HepG2 (cell line): Measurements from ENCODE around the gene PNPLA2. TPM values are rescaled to one million over a fixed set of nuclear protein-coding genes. Genes with fewer than 3 reads are reported as not detected.

Experiments used
- CBX1 ChIP-seq: IDR thresholded peaks from one replicate; pipeline ENCODE4 v1.6.1; 2016; ENCODE audit warnings: antibody characterized with exemption, low read depth
- GFI1 ChIP-seq: sonication (generic); formaldehyde crosslinking; IDR thresholded peaks from 2 replicates; pipeline ENCODE4 v1.5.0; 2020; ENCODE audit warnings: missing genetic modification reagents, mild to moderate bottlenecking, borderline replicate concordance
- HNRNPH1 ChIP-seq: fragments of 200-400 bp; formaldehyde crosslinking; optimal IDR thresholded peaks from 2 replicates; pipeline ENCODE3; 2017; ENCODE audit warnings: mild to moderate bottlenecking, low read depth, low read length
- KDM3A ChIP-seq: IDR thresholded peaks from 2 replicates; pipeline ENCODE4 v1.6.1; 2018; ENCODE audit warnings: low read depth, missing compliant biosample characterization
- MAZ ChIP-seq, 2 experiments: sonication (generic) in 1 of 2; formaldehyde crosslinking in 1 of 2; IDR thresholded peaks; 2 replicates each; pipeline versions ENCODE4 v1.5.0 to v1.6.1; 2012 to 2020; ENCODE audit warnings: low read depth in 2 of 2, mild to moderate bottlenecking in 2 of 2, borderline replicate concordance in 1 of 2, improper control_type of control experiment in 1 of 2, low read length in 1 of 2, missing genetic modification reagents in 1 of 2, moderate library complexity in 1 of 2
- NR2C2 ChIP-seq: sonication (generic); formaldehyde crosslinking; IDR thresholded peaks from 2 replicates; pipeline ENCODE4 v1.4.0; 2020; ENCODE audit warnings: missing genetic modification reagents, mild to moderate bottlenecking, moderate library complexity, borderline replicate concordance
- PCBP2 ChIP-seq: fragments of 200-400 bp; formaldehyde crosslinking; optimal IDR thresholded peaks from 2 replicates; pipeline ENCODE3; 2018; ENCODE audit warnings: low read length, low read depth; ENCODE audit not compliant: poor library complexity, severe bottlenecking
- RBM39 ChIP-seq: fragments of 200-400 bp; formaldehyde crosslinking; IDR thresholded peaks from one replicate; pipeline ENCODE4 v1.6.1; 2018; ENCODE audit warnings: antibody characterized with exemption, mild to moderate bottlenecking, low read depth, low read length; ENCODE audit not compliant: poor library complexity, severe bottlenecking
- SALL2 ChIP-seq: sonication (generic); formaldehyde crosslinking; IDR thresholded peaks from 2 replicates; pipeline ENCODE4 v1.8.1; 2023; ENCODE audit warnings: mild to moderate bottlenecking, missing genetic modification reagents, inconsistent platforms
- SIX4 ChIP-seq: sonication (generic); formaldehyde crosslinking; IDR thresholded peaks from 2 replicates; pipeline ENCODE4 v1.4.0; 2020; ENCODE audit warnings: missing genetic modification reagents
- TRIM24 ChIP-seq: sonication (generic); formaldehyde crosslinking; IDR thresholded peaks from 2 replicates; pipeline ENCODE4 v1.8.0; 2022; ENCODE audit warnings: mild to moderate bottlenecking, missing genetic modification reagents
- YEATS2 ChIP-seq: sonication (generic); formaldehyde crosslinking; IDR thresholded peaks from 2 replicates; pipeline ENCODE4 v1.4.0; 2020; ENCODE audit warnings: missing genetic modification reagents, borderline replicate concordance
- ZBTB49 ChIP-seq: sonication (generic); formaldehyde crosslinking; IDR thresholded peaks from 2 replicates; pipeline ENCODE4 v1.4.0; 2020; ENCODE audit warnings: missing genetic modification reagents, borderline replicate concordance
- ZFP36L2 ChIP-seq: sonication (generic); formaldehyde crosslinking; IDR thresholded peaks from 2 replicates; pipeline ENCODE4 v1.4.0; 2020; ENCODE audit warnings: missing genetic modification reagents
- ZFP37 ChIP-seq: sonication (generic); formaldehyde crosslinking; IDR thresholded peaks from 2 replicates; pipeline ENCODE4 v1.4.0; 2020; ENCODE audit warnings: missing genetic modification reagents, borderline replicate concordance
- ZMYM3 ChIP-seq: sonication (generic); formaldehyde crosslinking; IDR thresholded peaks from 2 replicates; pipeline ENCODE4 v1.5.1; 2020; ENCODE audit warnings: mild to moderate bottlenecking, missing genetic modification reagents
- ZMYM4 ChIP-seq: sonication (generic); formaldehyde crosslinking; IDR thresholded peaks from 2 replicates; pipeline ENCODE4 v1.8.1; 2023; ENCODE audit warnings: mild to moderate bottlenecking, missing genetic modification reagents
- ZNF264 ChIP-seq: sonication (generic); formaldehyde crosslinking; IDR thresholded peaks from 2 replicates; pipeline ENCODE4 v1.4.0; 2020; ENCODE audit warnings: missing genetic modification reagents
- ZNF572 ChIP-seq: sonication (generic); formaldehyde crosslinking; IDR thresholded peaks from 2 replicates; pipeline ENCODE4 v1.5.1; 2020; ENCODE audit warnings: mild to moderate bottlenecking, missing genetic modification reagents
- ZNF614 ChIP-seq: IDR thresholded peaks from 2 replicates; pipeline ENCODE4 v1.6.1; 2018; ENCODE audit warnings: missing biosample characterization, missing genetic modification reagents, inconsistent platforms, borderline replicate concordance
- ZNF615 ChIP-seq: sonication (generic); formaldehyde crosslinking; IDR thresholded peaks from 2 replicates; pipeline ENCODE4 v1.5.0; 2020; ENCODE audit warnings: mild to moderate bottlenecking, missing genetic modification reagents, borderline replicate concordance
- ZNF780A ChIP-seq: sonication (generic); formaldehyde crosslinking; IDR thresholded peaks from 2 replicates; pipeline ENCODE4 v1.8.0; 2022; ENCODE audit warnings: mild to moderate bottlenecking, missing genetic modification reagents, moderate library complexity
- ZNF878 ChIP-seq: sonication (generic); formaldehyde crosslinking; IDR thresholded peaks from 2 replicates; pipeline ENCODE4 v1.8.1; 2023; ENCODE audit warnings: mild to moderate bottlenecking, missing genetic modification reagents, moderate library complexity
- ZSCAN9 ChIP-seq: IDR thresholded peaks from 2 replicates; pipeline ENCODE4 v1.6.1; 2016; ENCODE audit warnings: borderline replicate concordance
- polyA plus RNA-seq, 8 experiments: library from polyadenylated mRNA; depleted of rRNA in 3 of 8; stranded (reverse) in 7 of 8; unstranded in 1 of 8; fragments of >200 nt; fragmentation: Illumina TruSeq in 4 of 8; extraction: Trizol in 4 of 8; gene quantifications; 2 replicates each; pipeline versions ENCODE4 v1.2.1 to v1.2.3, GENCODE V29; 2011 to 2016; ENCODE audit warnings: low read depth in 4 of 8, missing spikeins in 1 of 8, mixed read lengths in 1 of 8; ENCODE audit not compliant: insufficient read depth in 1 of 8
- total RNA-seq, 5 experiments: library from RNA; depleted of rRNA; stranded (reverse); fragments of >200 nt; fragmentation: Illumina TruSeq; extraction: Trizol; gene quantifications; 2 replicates each; pipeline ENCODE4 v1.2.3, GENCODE V29; 2016; ENCODE audit warnings: low read depth in 1 of 5
- TF ChIP-seq, protein P1 (sequence below): sonication (generic); formaldehyde crosslinking; IDR thresholded peaks from 2 replicates; pipeline ENCODE4 v1.5.0; 2020; ENCODE audit warnings: mild to moderate bottlenecking, missing genetic modification reagents
- TF ChIP-seq, protein P2 (sequence below): sonication (generic); formaldehyde crosslinking; IDR thresholded peaks from 2 replicates; pipeline ENCODE4 v1.5.0; 2020; ENCODE audit warnings: missing genetic modification reagents

The PNPLA2 gene
- total and polyA plus RNA-seq, 2 of the 13 experiments (the other 11 are each of a cell fraction or from before 2014, with no cell fraction given): 10.5 to 43.2 TPM

- TF ChIP-seq, protein P1, sequence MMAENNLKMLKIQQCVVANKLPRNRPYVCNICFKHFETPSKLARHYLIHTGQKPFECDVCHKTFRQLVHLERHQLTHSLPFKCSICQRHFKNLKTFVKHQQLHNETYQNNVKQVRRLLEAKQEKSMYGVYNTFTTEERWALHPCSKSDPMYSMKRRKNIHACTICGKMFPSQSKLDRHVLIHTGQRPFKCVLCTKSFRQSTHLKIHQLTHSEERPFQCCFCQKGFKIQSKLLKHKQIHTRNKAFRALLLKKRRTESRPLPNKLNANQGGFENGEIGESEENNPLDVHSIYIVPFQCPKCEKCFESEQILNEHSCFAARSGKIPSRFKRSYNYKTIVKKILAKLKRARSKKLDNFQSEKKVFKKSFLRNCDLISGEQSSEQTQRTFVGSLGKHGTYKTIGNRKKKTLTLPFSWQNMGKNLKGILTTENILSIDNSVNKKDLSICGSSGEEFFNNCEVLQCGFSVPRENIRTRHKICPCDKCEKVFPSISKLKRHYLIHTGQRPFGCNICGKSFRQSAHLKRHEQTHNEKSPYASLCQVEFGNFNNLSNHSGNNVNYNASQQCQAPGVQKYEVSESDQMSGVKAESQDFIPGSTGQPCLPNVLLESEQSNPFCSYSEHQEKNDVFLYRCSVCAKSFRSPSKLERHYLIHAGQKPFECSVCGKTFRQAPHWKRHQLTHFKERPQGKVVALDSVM (CRISPR knock-in tag): peak; percentile 14; the same call in 1 of the 2 replicates
- no peak for TF ChIP-seq ZBTB49 (CRISPR knock-in tag)
- TF ChIP-seq HNRNPH1: no peak
- TF ChIP-seq ZFP37 (CRISPR knock-in tag): no peak
- TF ChIP-seq TRIM24 (CRISPR knock-in tag): no peak
- TF ChIP-seq ZNF614 (CRISPR knock-in tag): peak; percentile 21; the same call in 1 of the 2 replicates
- TF ChIP-seq SIX4 (CRISPR knock-in tag): no peak
- TF ChIP-seq ZNF878 (CRISPR knock-in tag): no peak
- peak; percentile 35; the same call in 1 of the 2 replicates for TF ChIP-seq GFI1 (CRISPR knock-in tag)
- TF ChIP-seq ZNF264 (CRISPR knock-in tag): no peak
- no peak for TF ChIP-seq ZNF615
- TF ChIP-seq ZMYM3 (CRISPR knock-in tag): no peak
- TF ChIP-seq YEATS2 (CRISPR knock-in tag): no peak; the same call in 1 of the 2 replicates
- 0 out of 2 replicates have a peak, but pooled peaks have one; percentile 49 for TF ChIP-seq MAZ (IDR thresholded peaks at IDR 0.05; ENCODE audit: borderline replicate concordance, low read depth, low read length)
- peak; percentile 79 for TF ChIP-seq MAZ (CRISPR knock-in tag; IDR thresholded peaks at IDR 0.05; ENCODE audit: low read depth)
- peak; percentile 81 for TF ChIP-seq RBM39
- TF ChIP-seq CBX1: no peak
- TF ChIP-seq ZMYM4 (CRISPR knock-in tag): peak; percentile 58; the same call in 1 of the 2 replicates
- TF ChIP-seq SALL2 (CRISPR knock-in tag): peak; percentile 88
- TF ChIP-seq KDM3A (CRISPR knock-in tag): 0 out of 2 replicates have a peak, but pooled peaks have one; percentile 8
- peak; percentile 41; the same call in 1 of the 2 replicates for TF ChIP-seq NR2C2 (CRISPR knock-in tag)
- no peak for TF ChIP-seq ZNF572 (CRISPR knock-in tag)
- TF ChIP-seq ZFP36L2 (CRISPR knock-in tag): no peak
- TF ChIP-seq, protein P2, sequence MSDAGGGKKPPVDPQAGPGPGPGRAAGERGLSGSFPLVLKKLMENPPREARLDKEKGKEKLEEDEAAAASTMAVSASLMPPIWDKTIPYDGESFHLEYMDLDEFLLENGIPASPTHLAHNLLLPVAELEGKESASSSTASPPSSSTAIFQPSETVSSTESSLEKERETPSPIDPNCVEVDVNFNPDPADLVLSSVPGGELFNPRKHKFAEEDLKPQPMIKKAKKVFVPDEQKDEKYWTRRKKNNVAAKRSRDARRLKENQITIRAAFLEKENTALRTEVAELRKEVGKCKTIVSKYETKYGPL: no peak
- 0 out of 2 replicates have a peak, but pooled peaks have one; percentile 48 for TF ChIP-seq ZSCAN9 (CRISPR knock-in tag)
- no peak; the same call in 1 of the 2 replicates for TF ChIP-seq ZNF780A (CRISPR knock-in tag)
- no peak for TF ChIP-seq PCBP2
These were observed 23.8 kb downstream of the PNPLA2 start, which contains the start of the genes POLR2L and TSPAN4 (continued) for GRCh38 chr11:842370-843002.
